Keratinocyte (primary cell): ENCODE results near the gene MFSD12. TPM values are rescaled to one million over a fixed set of nuclear protein-coding genes. Genes with fewer than 3 reads are reported as not detected.
"Not testable (repeated sequence)": the region's sequence is repeated elsewhere in the genome, so short reads cannot be mapped to it uniquely, and the experiment has no call there.

Source experiments
- DNase-seq: peaks from one replicate; pipeline ENCODE4 v3.0.0-alpha.2; 2011; ENCODE audit warnings: low read depth, missing footprints, low spot score
- FAIRE-seq: peaks from 2 replicates; lab custom pipeline; 2011; peaks lifted over from hg19 to GRCh38; lab: Jason Lieb, UNC
- H2AFZ ChIP-seq: 2 replicates; pipeline ENCODE4 v1.6.0; 2012; ENCODE audit warnings: low read length, control low read depth, inconsistent platforms; ENCODE audit not compliant: control insufficient read depth
- H3K27ac ChIP-seq: 2 replicates; pipeline ENCODE4 v1.5.1; 2011; ENCODE audit warnings: low read length; ENCODE audit not compliant: control insufficient read depth, insufficient read depth
- H3K27me3 ChIP-seq: 3 replicates; pipeline ENCODE4 v1.6.0; 2011; ENCODE audit warnings: low read length; ENCODE audit not compliant: control insufficient read depth, insufficient read depth; ENCODE audit errors: extremely low read depth
- H3K36me3 ChIP-seq, 2 experiments: 2 replicates in 1 of 2; 3 replicates in 1 of 2; pipeline ENCODE4 v1.5.1; 2011; ENCODE audit warnings: low read length in 2 of 2, mild to moderate bottlenecking in 1 of 2; ENCODE audit not compliant: control insufficient read depth in 2 of 2, insufficient read depth in 2 of 2; ENCODE audit errors: extremely low read depth in 1 of 2
- H3K4me1 ChIP-seq: 3 replicates; pipeline ENCODE4 v1.5.1; 2011; ENCODE audit warnings: low read length; ENCODE audit not compliant: control insufficient read depth, insufficient read depth; ENCODE audit errors: extremely low read depth
- H3K4me2 ChIP-seq: 3 replicates; pipeline ENCODE4 v1.6.0; 2011; ENCODE audit warnings: low read depth, low read length; ENCODE audit not compliant: control insufficient read depth, insufficient read depth; ENCODE audit errors: extremely low read depth
- H3K4me3 ChIP-seq, 3 experiments: fragments of 200-600 bp in 1 of 3; sonication (generic) in 1 of 3; 2 replicates in 2 of 3; 3 replicates in 1 of 3; pipeline ENCODE4 v1.5.1; 2011 to 2016; ENCODE audit warnings: low read length in 3 of 3, mild to moderate bottlenecking in 3 of 3, control low read depth in 2 of 3, inconsistent platforms in 1 of 3, low read depth in 1 of 3, mixed read lengths in 1 of 3, mixed run types in 1 of 3, moderate library complexity in 1 of 3; ENCODE audit not compliant: control insufficient read depth in 2 of 3, insufficient read depth in 2 of 3; ENCODE audit errors: extremely low read depth in 1 of 3
- H3K79me2 ChIP-seq: 2 replicates; pipeline ENCODE4 v1.6.0; 2012; ENCODE audit warnings: low read length; ENCODE audit not compliant: control insufficient read depth, insufficient read depth
- H3K9ac ChIP-seq: 3 replicates; pipeline ENCODE4 v1.6.0; 2011; ENCODE audit warnings: low read length; ENCODE audit not compliant: control insufficient read depth, insufficient read depth; ENCODE audit errors: extremely low read depth
- H3K9me1 ChIP-seq: 3 replicates; pipeline ENCODE4 v1.6.0; 2011; ENCODE audit warnings: low read length; ENCODE audit not compliant: control insufficient read depth, insufficient read depth; ENCODE audit errors: extremely low read depth
- H3K9me3 ChIP-seq: 2 replicates; pipeline ENCODE4 v1.5.1; 2012; ENCODE audit warnings: low read depth, low read length; ENCODE audit not compliant: control insufficient read depth
- H4K20me1 ChIP-seq: 3 replicates; pipeline ENCODE4 v1.6.0; 2011; ENCODE audit warnings: low read length; ENCODE audit not compliant: control insufficient read depth, insufficient read depth; ENCODE audit errors: extremely low read depth
- CTCF ChIP-seq, 3 experiments: IDR thresholded peaks in 1 of 3; conservative IDR thresholded peaks in 1 of 3; optimal IDR thresholded peaks in 1 of 3; 2 replicates in 2 of 3; 3 replicates in 1 of 3; pipeline versions ENCODE3 to v1.5.1; 2011; ENCODE audit warnings: low read length in 3 of 3, mild to moderate bottlenecking in 3 of 3, moderate library complexity in 2 of 3, control low read depth in 1 of 3, inconsistent platforms in 1 of 3; ENCODE audit not compliant: insufficient read depth in 2 of 3; ENCODE audit errors: extremely low read depth in 1 of 3
- EZH2 ChIP-seq: IDR thresholded peaks from one replicate; pipeline ENCODE4 v1.6.1; 2012; ENCODE audit warnings: inconsistent platforms, mild to moderate bottlenecking, low read length, moderate library complexity
- dilution Hi-C: fragments of 300-500 bp; cut with MboI; formaldehyde crosslinking; loops from one replicate; pipeline ENCODE4 v1.7.0; 2020; ENCODE audit warnings: low sequenced_read_pairs; ENCODE audit not compliant: extremely low pct_ligation_motif_present
- polyA plus RNA-seq, 5 experiments: library from polyadenylated mRNA; depleted of rRNA in 3 of 5; stranded (reverse) in 3 of 5; stranded (forward) in 1 of 5; unstranded in 1 of 5; fragments of >200 nt; gene quantifications; 1 replicate in 1 of 5; 2 replicates in 3 of 5; 3 replicates in 1 of 5; pipeline versions ENCODE4 v1.2.1 to v1.2.3, GENCODE V29; 2011 to 2012; ENCODE audit warnings: missing spikeins in 2 of 5, low read depth in 1 of 5, low replicate concordance in 1 of 5

The MFSD12 gene
- polyA plus RNA-seq, 1 donor (not counting 4 experiments of a cell fraction or from before 2014, with no cell fraction given), result 30.0 TPM

DNA sequence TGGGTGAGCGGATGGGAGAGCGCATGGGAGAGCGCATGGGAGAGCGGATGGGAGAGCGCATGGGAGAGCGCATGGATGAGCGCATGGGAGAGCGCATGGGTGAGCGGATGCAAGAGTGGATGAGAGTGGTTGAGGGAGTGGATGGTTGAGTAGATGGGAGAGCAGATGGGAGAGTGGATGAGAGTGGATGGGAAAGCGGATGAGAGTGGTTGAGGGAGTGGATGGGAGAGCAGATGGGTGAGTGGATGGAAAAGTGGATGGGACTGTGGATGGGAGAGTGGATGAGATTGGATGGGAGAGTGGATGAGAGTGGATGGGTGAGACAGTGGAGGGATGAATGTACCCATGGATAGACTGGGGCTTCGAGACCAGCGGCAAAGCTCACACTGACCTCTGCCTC lies 27.0 kb downstream of the MFSD12 start:
- peaks cover 4% of the 10 kb centered on the region for H4K20me1 ChIP-seq
- H2AFZ ChIP-seq, result no peak overlapping the region
- no peak overlapping the region for H3K27ac ChIP-seq
- peaks cover 11 to 35% of the 10 kb centered on the region in 2 experiments for H3K36me3 ChIP-seq
- TF ChIP-seq EZH2 (no peak), CTCF (optimal IDR thresholded peaks at IDR 0.05 in 1 of 3, IDR thresholded peaks at IDR 0.05 in 1 of 3, conservative IDR thresholded peaks at IDR 0.05 in 1 of 3; ENCODE audit: extremely low read depth in 1 of 3, insufficient read depth in 2 of 3, low read length in 3 of 3) (no peak)
- no peak overlapping the region for H3K9ac ChIP-seq
- FAIRE-seq, result no peak
- no peak overlapping the region for H3K4me3 ChIP-seq
- dilution Hi-C loops, result no loop called here
- H3K27me3 ChIP-seq, result no peaks in the 10 kb centered on the region
- no peak overlapping the region for H3K4me2 ChIP-seq
- no peak for DNase-seq
- no peaks in the 10 kb centered on the region for H3K9me3 ChIP-seq
- no peaks in the 10 kb centered on the region for H3K4me1 ChIP-seq
- H3K79me2 ChIP-seq, result no peaks in the 10 kb centered on the region
- H3K9me1 ChIP-seq, result no peaks in the 10 kb centered on the region

GRCh38 chr19:3529299-3529698 lies 28.1 kb downstream of the MFSD12 start:
- H3K4me3 ChIP-seq, H3K79me2 ChIP-seq, H3K4me2 ChIP-seq, H3K27me3 ChIP-seq, DNase-seq, H3K27ac ChIP-seq, FAIRE-seq, H4K20me1 ChIP-seq, H2AFZ ChIP-seq, H3K4me1 ChIP-seq, H3K9me3 ChIP-seq, dilution Hi-C loops, H3K9ac ChIP-seq, H3K9me1 ChIP-seq: not testable (repeated sequence)
- peaks cover 14 to 31% of the 10 kb centered on the region in 2 experiments for H3K36me3 ChIP-seq

DNA sequence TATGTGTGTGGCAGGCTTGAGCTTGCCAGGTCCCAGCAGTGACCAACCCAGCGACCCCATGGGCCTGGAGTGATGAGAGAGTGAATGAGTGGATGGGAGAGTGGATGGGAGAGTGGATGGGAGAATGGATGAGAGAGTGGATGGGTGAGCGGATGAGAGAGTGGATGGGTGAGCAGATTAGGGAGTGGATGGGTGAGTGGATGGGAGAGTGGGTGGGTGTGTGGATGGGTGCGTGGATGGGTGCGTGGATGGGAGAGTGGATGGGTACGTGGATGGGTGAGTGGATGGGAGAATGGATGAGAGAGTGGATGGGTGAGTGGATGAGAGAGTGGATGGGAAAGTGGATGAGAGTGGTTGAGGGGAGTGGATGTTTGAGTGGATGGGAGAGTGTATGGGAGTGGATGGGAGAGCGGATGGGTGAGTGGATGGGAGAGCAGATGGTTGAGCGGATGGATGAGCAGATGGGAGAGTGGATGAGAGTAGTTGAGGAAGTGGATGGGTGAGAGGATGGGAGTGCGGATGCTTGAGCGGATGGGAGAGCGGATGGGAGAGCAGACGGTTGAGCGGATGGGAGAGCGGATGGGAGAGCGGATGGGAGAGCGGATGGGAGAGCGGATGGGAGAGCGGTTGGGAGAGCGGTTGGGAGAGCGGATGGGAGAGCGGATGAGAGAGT lies 28.7 kb downstream of the MFSD12 start:
- no peak overlapping the region for H3K9ac ChIP-seq
- H3K4me1 ChIP-seq, result no peaks in the 10 kb centered on the region
- H3K4me2 ChIP-seq, result no peak overlapping the region
- no peak overlapping the region for H2AFZ ChIP-seq
- peaks cover 20 to 33% of the 10 kb centered on the region in 2 experiments for H3K36me3 ChIP-seq
- no peaks in the 10 kb centered on the region for H3K9me3 ChIP-seq
- DNase-seq (no peak), FAIRE-seq (no peak)
- H3K4me3 ChIP-seq, result no peak overlapping the region
- TF ChIP-seq CTCF (optimal IDR thresholded peaks at IDR 0.05 in 1 of 3, IDR thresholded peaks at IDR 0.05 in 1 of 3, conservative IDR thresholded peaks at IDR 0.05 in 1 of 3; ENCODE audit: extremely low read depth in 1 of 3, insufficient read depth in 2 of 3, low read length in 3 of 3) (no peak), EZH2 (no peak)
- H4K20me1 ChIP-seq, result peaks cover 5% of the 10 kb centered on the region
- peaks cover 8% of the 10 kb centered on the region for H3K79me2 ChIP-seq
- H3K9me1 ChIP-seq, result no peaks in the 10 kb centered on the region
- no peaks in the 10 kb centered on the region for H3K27me3 ChIP-seq
- dilution Hi-C loops, result no loop called here
- no peak overlapping the region for H3K27ac ChIP-seq
